RWPE2 (cell line): ENCODE results near the gene CTTNBP2.
A peak's percentile ranks its signal among the peaks of the same experiment; 100 is the strongest.

Source experiments
- ATAC-seq: fragments of 200-7000 bp; cut with Tn5 transposase; 3 replicates; pipeline ENCODE4 v1.9.1; 2021; ENCODE audit warnings: low read depth
- DNase-seq: peaks from one replicate; pipeline ENCODE4 v3.0.0-alpha.2; 2020; ENCODE audit warnings: low spot score
- H3K27ac ChIP-seq: fragments of 450-650 bp; 2 replicates; pipeline ENCODE4 v1.5.1; 2017; ENCODE audit warnings: mild to moderate bottlenecking; ENCODE audit not compliant: poor library complexity, severe bottlenecking
- H3K27me3 ChIP-seq: fragments of 250-450 bp; sonication (Bioruptor Pico); 2 replicates; pipeline ENCODE4 v1.5.1; 2021; ENCODE audit warnings: mild to moderate bottlenecking, moderate library complexity; ENCODE audit not compliant: insufficient read depth, poor library complexity, severe bottlenecking
- H3K36me3 ChIP-seq: fragments of 250-450 bp; sonication (Bioruptor Pico); 2 replicates; pipeline ENCODE4 v1.5.1; 2020; ENCODE audit warnings: low read depth, mild to moderate bottlenecking, moderate library complexity
- H3K4me1 ChIP-seq: fragments of 250-450 bp; sonication (Bioruptor Pico); 2 replicates; pipeline ENCODE4 v1.5.1; 2021; ENCODE audit warnings: mild to moderate bottlenecking, moderate library complexity; ENCODE audit not compliant: insufficient read depth, poor library complexity, severe bottlenecking
- H3K4me3 ChIP-seq: fragments of 250-450 bp; sonication (Bioruptor Pico); 2 replicates; pipeline ENCODE4 v1.5.1; 2021; ENCODE audit warnings: mild to moderate bottlenecking, moderate library complexity; ENCODE audit not compliant: severe bottlenecking
- H3K9me3 ChIP-seq: fragments of 250-450 bp; sonication (Bioruptor Pico); 2 replicates; pipeline ENCODE4 v1.5.1; 2021; ENCODE audit warnings: mild to moderate bottlenecking, moderate library complexity; ENCODE audit not compliant: severe bottlenecking
- TF ChIP-seq, protein P1 (sequence below): fragments of 450-650 bp; IDR thresholded peaks from one replicate; pipeline ENCODE4 v1.5.1; 2017; ENCODE audit warnings: mild to moderate bottlenecking, moderate library complexity; ENCODE audit not compliant: poor library complexity, severe bottlenecking

CTTNBP2 gene

DNA sequence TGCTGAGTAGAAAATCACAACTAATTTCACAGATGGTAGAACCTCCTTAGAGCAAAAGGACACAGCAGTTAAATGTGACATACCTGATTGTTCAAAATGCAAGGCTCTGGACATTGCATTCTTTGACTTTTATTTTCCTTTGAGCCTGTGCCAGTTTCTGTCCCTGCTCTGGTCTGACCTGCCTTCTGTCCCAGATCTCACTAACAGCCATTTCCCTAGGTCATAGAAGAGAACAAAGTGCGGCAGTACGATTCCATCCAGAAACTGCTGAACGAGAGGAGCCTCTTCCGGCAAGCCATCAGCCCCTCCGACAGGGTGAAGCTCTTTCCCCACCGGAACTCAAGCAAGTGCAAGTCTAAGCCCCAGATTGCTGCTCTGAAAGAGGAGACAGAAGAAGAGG lies 206.6 kb downstream of the CTTNBP2 start:
- TF ChIP-seq, protein P1, sequence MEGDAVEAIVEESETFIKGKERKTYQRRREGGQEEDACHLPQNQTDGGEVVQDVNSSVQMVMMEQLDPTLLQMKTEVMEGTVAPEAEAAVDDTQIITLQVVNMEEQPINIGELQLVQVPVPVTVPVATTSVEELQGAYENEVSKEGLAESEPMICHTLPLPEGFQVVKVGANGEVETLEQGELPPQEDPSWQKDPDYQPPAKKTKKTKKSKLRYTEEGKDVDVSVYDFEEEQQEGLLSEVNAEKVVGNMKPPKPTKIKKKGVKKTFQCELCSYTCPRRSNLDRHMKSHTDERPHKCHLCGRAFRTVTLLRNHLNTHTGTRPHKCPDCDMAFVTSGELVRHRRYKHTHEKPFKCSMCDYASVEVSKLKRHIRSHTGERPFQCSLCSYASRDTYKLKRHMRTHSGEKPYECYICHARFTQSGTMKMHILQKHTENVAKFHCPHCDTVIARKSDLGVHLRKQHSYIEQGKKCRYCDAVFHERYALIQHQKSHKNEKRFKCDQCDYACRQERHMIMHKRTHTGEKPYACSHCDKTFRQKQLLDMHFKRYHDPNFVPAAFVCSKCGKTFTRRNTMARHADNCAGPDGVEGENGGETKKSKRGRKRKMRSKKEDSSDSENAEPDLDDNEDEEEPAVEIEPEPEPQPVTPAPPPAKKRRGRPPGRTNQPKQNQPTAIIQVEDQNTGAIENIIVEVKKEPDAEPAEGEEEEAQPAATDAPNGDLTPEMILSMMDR = no peak
- Histone ChIP-seq H3K27ac (no peak overlapping the region), H3K9me3 (no peaks in the 10 kb centered on the region), H3K27me3 (no peaks in the 10 kb centered on the region), H3K4me3 (no peak overlapping the region), H3K36me3 (no peaks in the 10 kb centered on the region), H3K4me1 (no peaks in the 10 kb centered on the region)
- no peak for DNase-seq
- ATAC-seq = no peak

DNA sequence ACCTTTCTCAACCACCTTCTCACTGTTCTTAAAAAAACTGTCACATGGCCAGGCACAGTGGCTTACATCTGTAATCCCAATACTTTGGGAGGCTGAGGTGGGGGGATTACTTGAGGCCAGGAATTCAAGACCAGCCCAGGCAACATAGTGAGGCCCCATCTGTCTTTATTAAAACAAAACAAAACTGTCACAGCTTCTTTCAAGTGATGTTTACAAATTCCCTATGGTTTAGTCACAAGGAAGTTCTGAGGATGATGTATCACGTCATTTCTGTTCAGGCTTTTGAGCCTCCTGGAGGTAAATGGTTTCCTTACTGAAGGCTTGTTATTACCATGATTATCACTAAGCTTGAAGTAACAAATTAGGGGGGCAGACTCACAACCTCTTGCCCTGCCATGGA lies 207.2 kb downstream of the CTTNBP2 start:
- TF ChIP-seq, protein P1 = no peak
- H3K9me3 ChIP-seq = no peaks in the 10 kb centered on the region
- no peak overlapping the region for H3K27ac ChIP-seq
- DNase-seq (no peak), ATAC-seq (peak; percentile 45; the same call in 1 of the 3 replicates)
- H3K4me1 ChIP-seq = no peaks in the 10 kb centered on the region
- no peaks in the 10 kb centered on the region for H3K36me3 ChIP-seq
- H3K27me3 ChIP-seq = no peaks in the 10 kb centered on the region
- no peak overlapping the region for H3K4me3 ChIP-seq

DNA sequence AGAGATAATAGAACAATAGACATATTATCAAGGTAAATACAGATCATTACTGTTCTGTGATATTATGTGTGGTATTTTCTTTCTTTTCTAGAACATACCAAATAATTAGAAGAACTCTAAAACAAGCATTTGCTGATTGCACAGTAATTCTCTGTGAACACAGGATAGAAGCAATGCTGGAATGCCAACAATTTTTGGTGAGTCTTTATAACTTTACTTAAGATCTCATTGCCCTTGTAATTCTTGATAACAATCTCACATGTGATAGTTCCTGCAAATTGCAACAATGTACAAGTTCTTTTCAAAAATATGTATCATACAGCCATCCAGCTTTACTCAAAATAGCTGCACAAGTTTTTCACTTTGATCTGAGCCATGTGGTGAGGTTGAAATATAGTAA lies 207.9 kb downstream of the CTTNBP2 start:
- Histone ChIP-seq H3K9me3 (no peaks in the 10 kb centered on the region), H3K27me3 (no peaks in the 10 kb centered on the region), H3K4me3 (no peak overlapping the region), H3K36me3 (no peaks in the 10 kb centered on the region), H3K4me1 (no peaks in the 10 kb centered on the region), H3K27ac (no peak overlapping the region)
- ATAC-seq = no peak
- DNase-seq = no peak
- TF ChIP-seq, protein P1 = no peak

DNA sequence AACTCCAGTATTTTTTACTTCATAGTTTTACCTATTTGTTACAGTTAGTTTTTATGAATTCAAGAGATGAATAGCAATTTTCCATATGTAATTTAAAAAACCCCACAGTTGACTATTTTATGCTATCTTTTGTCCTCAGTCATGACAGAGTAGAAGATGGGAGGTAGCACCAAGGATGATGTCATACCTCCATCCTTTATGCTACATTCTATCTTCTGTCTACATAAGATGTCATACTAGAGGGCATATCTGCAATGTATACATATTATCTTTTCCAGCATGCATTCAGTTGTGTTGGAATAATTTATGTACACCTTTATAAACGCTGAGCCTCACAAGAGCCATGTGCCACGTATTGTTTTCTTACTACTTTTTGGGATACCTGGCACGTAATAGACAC lies 209.2 kb downstream of the CTTNBP2 start:
- H3K4me3 ChIP-seq = no peak overlapping the region
- DNase-seq (no peak), ATAC-seq (no peak)
- TF ChIP-seq, protein P1 = no peak
- H3K27me3 ChIP-seq = no peaks in the 10 kb centered on the region
- H3K9me3 ChIP-seq = no peaks in the 10 kb centered on the region
- H3K27ac ChIP-seq = no peak overlapping the region
- H3K4me1 ChIP-seq = no peaks in the 10 kb centered on the region
- no peaks in the 10 kb centered on the region for H3K36me3 ChIP-seq

DNA sequence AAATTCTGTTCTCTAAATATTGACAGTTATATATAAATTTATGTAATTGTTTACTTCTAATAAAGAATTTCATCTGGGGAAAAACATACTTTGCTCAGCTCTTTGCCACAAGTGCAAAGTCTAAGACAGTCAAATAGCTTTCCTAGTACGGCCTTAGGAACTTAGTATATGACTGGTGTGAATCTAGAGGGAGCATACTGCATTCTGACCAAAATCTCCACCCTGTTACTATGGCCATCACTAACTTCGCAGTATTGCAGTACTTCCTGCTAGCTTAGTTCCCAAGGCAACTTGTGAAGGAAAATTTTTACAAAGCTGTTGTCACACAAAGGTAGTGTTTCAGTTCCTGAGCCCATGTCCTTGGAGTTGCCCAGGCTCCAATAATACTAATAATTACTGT lies 211.9 kb downstream of the CTTNBP2 start:
- H3K9me3 ChIP-seq = no peaks in the 10 kb centered on the region
- H3K4me3 ChIP-seq = no peak overlapping the region
- H3K27ac ChIP-seq = no peak overlapping the region
- H3K36me3 ChIP-seq = no peaks in the 10 kb centered on the region
- TF ChIP-seq, protein P1 = no peak
- ATAC-seq = no peak
- no peaks in the 10 kb centered on the region for H3K27me3 ChIP-seq
- no peaks in the 10 kb centered on the region for H3K4me1 ChIP-seq
- DNase-seq = no peak
